CD14-positive monocyte (primary cell): Measurements from ENCODE around the gene P4HB. TPM values are rescaled to one million over a fixed set of nuclear protein-coding genes. Genes with fewer than 3 reads are reported as not detected.

Source experiments
- DNase-seq, 3 donors: peaks; one replicate each; pipeline ENCODE4 v3.0.0-alpha.2; 2011 to 2022
- H2AFZ ChIP-seq: 2 replicates; pipeline ENCODE4 v1.6.0; 2012; ENCODE audit warnings: mild to moderate bottlenecking, low read depth, low read length, inconsistent platforms; ENCODE audit not compliant: insufficient read depth, poor library complexity, severe bottlenecking
- H3K27ac ChIP-seq, 2 donors: 1 replicate in 1 of 2; 2 replicates in 1 of 2; pipeline ENCODE4 v1.5.1; 2012 to 2013; ENCODE audit warnings: low read length in 2 of 2, control low read depth in 1 of 2, inconsistent platforms in 1 of 2, low read depth in 1 of 2, mild to moderate bottlenecking in 1 of 2
- H3K27me3 ChIP-seq, 2 donors: one replicate each; pipeline versions ENCODE4 v1.6.0 to v1.6.1; 2011 to 2013; ENCODE audit warnings: low read length in 2 of 2; ENCODE audit not compliant: control insufficient read depth in 2 of 2, insufficient read depth in 2 of 2
- H3K36me3 ChIP-seq, 2 donors: replicated peaks in 1 of 2; 1 replicate in 1 of 2; 2 replicates in 1 of 2; pipeline versions ENCODE4 v1.5.1 to v1.6.1; 2012 to 2013; ENCODE audit warnings: low read length in 2 of 2, control low read depth in 1 of 2, inconsistent platforms in 1 of 2, mild to moderate bottlenecking in 1 of 2; ENCODE audit not compliant: insufficient read depth in 2 of 2, control insufficient read depth in 1 of 2
- H3K4me1 ChIP-seq, 2 donors: 1 replicate in 1 of 2; 2 replicates in 1 of 2; pipeline versions ENCODE4 v1.5.1 to v1.6.1; 2012 to 2013; ENCODE audit warnings: low read length in 2 of 2, control low read depth in 1 of 2, inconsistent platforms in 1 of 2, mild to moderate bottlenecking in 1 of 2, moderate library complexity in 1 of 2; ENCODE audit not compliant: insufficient read depth in 2 of 2, control insufficient read depth in 1 of 2
- H3K4me2 ChIP-seq: replicated peaks from 2 replicates; pipeline ENCODE3; 2012; ENCODE audit warnings: low read length, moderate library complexity, mild to moderate bottlenecking; ENCODE audit not compliant: poor library complexity, severe bottlenecking; ENCODE audit errors: extremely low read depth
- H3K4me3 ChIP-seq, 3 experiments: fragments of 200-600 bp in 1 of 3; sonication (generic) in 1 of 3; replicated peaks in 1 of 3; 1 replicate in 2 of 3; 2 replicates in 1 of 3; pipeline ENCODE4 v1.5.1; 2011 to 2013; ENCODE audit warnings: low read length in 3 of 3, mild to moderate bottlenecking in 3 of 3, control low read depth in 2 of 3, low read depth in 2 of 3, inconsistent platforms in 1 of 3, moderate library complexity in 1 of 3
- H3K79me2 ChIP-seq: 2 replicates; pipeline ENCODE4 v1.6.0; 2012; ENCODE audit warnings: mild to moderate bottlenecking, control low read depth, inconsistent platforms, low read length, moderate library complexity; ENCODE audit not compliant: insufficient read depth
- H3K9ac ChIP-seq: 2 replicates; pipeline ENCODE4 v1.6.0; 2017; ENCODE audit warnings: low read length, mild to moderate bottlenecking; ENCODE audit not compliant: insufficient read depth, poor library complexity, severe bottlenecking
- H3K9me3 ChIP-seq, 2 donors: replicated peaks in 1 of 2; 1 replicate in 1 of 2; 2 replicates in 1 of 2; pipeline versions ENCODE4 v1.5.1 to v1.6.1; 2012 to 2013; ENCODE audit warnings: low read length in 2 of 2, control low read depth in 1 of 2; ENCODE audit not compliant: control insufficient read depth in 1 of 2, insufficient read depth in 1 of 2
- H4K20me1 ChIP-seq: 2 replicates; pipeline ENCODE4 v1.6.0; 2012; ENCODE audit warnings: mild to moderate bottlenecking, low read length, control low read depth, moderate library complexity; ENCODE audit not compliant: insufficient read depth
- H3K27ac Mint-ChIP-seq, 7 donors: one replicate each; pipeline ENCODE4 v1.8.0; 2020; ENCODE audit warnings: mild to moderate bottlenecking in 7 of 7, mixed read lengths in 7 of 7, moderate library complexity in 6 of 7, inconsistent platforms in 2 of 7
- H3K27me3 Mint-ChIP-seq, 3 donors: one replicate each; pipeline ENCODE4 v1.8.0; 2021 to 2022; ENCODE audit warnings: low read depth in 3 of 3, mild to moderate bottlenecking in 3 of 3, mixed read lengths in 3 of 3, moderate library complexity in 3 of 3, inconsistent platforms in 1 of 3
- H3K36me3 Mint-ChIP-seq, 2 donors: one replicate each; pipeline ENCODE4 v1.8.0; 2020; ENCODE audit warnings: mixed read lengths in 2 of 2, inconsistent platforms in 1 of 2, mild to moderate bottlenecking in 1 of 2
- H3K4me1 Mint-ChIP-seq: one replicate; pipeline ENCODE4 v1.8.0; 2020; ENCODE audit warnings: mild to moderate bottlenecking, mixed read lengths
- H3K4me3 Mint-ChIP-seq, 2 donors: one replicate each; pipeline ENCODE4 v1.8.0; 2020; ENCODE audit warnings: mild to moderate bottlenecking in 2 of 2, mixed read lengths in 2 of 2, moderate library complexity in 1 of 2
- H3K9me3 Mint-ChIP-seq, 7 donors: one replicate each; pipeline ENCODE4 v1.8.0; 2020 to 2022; ENCODE audit warnings: mixed read lengths in 7 of 7, mild to moderate bottlenecking in 6 of 7, moderate library complexity in 6 of 7, inconsistent platforms in 2 of 7
- CTCF ChIP-seq: fragments of 200-600 bp; IDR thresholded peaks from one replicate; pipeline ENCODE4 v1.8.0; 2022; ENCODE audit warnings: antibody characterized with exemption, mild to moderate bottlenecking
- WGBS: methylation state at CpG from one replicate; pipeline ENCODE4 v1.1.5; 2013; ENCODE audit warnings: missing lambda C conversion rate; ENCODE audit not compliant: insufficient coverage; 5-methylcytosine and 5-hydroxymethylcytosine counted together
- intact Hi-C, 2 donors: fragments of 100-400 bp; cut with micrococcal nuclease; formaldehyde crosslinking; loops; one replicate each; pipeline versions ENCODE4 v1.15.0 to v1.15.1; 2023
- polyA plus RNA-seq, 3 donors: library from polyadenylated mRNA; depleted of rRNA in 1 of 3; unstranded in 2 of 3; stranded (reverse) in 1 of 3; fragments of 300-500 nt in 2 of 3; fragments of >200 nt in 1 of 3; fragmentation: Illumina TruSeq in 2 of 3; gene quantifications; 1 replicate in 2 of 3; 2 replicates in 1 of 3; pipeline ENCODE4 v1.2.3, GENCODE V29; 2012 to 2021

P4HB gene
- polyA plus RNA-seq, 3 donors, result 108 to 297 (median 291) TPM

- H3K4me3 Mint-ChIP-seq, result no peak overlapping the region
- peaks cover 11% of the 10 kb centered on the region for H3K79me2 ChIP-seq
- H3K27me3 Mint-ChIP-seq, result peaks cover 15 to 33% (median 21%) of the 10 kb centered on the region in 3 donors
- H3K9me3 ChIP-seq, result no peaks in the 10 kb centered on the region
- no peak overlapping the region for H3K27ac Mint-ChIP-seq
- no peak for TF ChIP-seq CTCF
- DNase-seq, result no peak
- 96% methylated on average over 16 of the region's 16 CpGs for WGBS
- no peak overlapping the region for H3K27ac ChIP-seq
- no peak overlapping the region for H3K4me2 ChIP-seq
- intact Hi-C loops, result no loop called here
- no peak overlapping the region for H3K9ac ChIP-seq
- peaks cover 22 to 34% of the 10 kb centered on the region in 2 donors for H3K36me3 ChIP-seq
- H3K9me3 Mint-ChIP-seq, result peaks cover 0 to 12% (median 0%) of the 10 kb centered on the region in 7 donors
- H3K27me3 ChIP-seq, result peaks cover 3 to 20% of the 10 kb centered on the region in 2 donors
- no peak overlapping the region for H3K4me3 ChIP-seq
- H3K4me1 ChIP-seq, result peaks cover 6 to 17% of the 10 kb centered on the region in 2 donors
- peaks cover 38 to 56% of the 10 kb centered on the region in 2 donors for H3K36me3 Mint-ChIP-seq
- peaks cover 13% of the 10 kb centered on the region for H4K20me1 ChIP-seq
- peaks cover 10% of the 10 kb centered on the region for H3K4me1 Mint-ChIP-seq
- no peak overlapping the region for H2AFZ ChIP-seq
Measured at GRCh38 chr17:81905424-81905875, 45.1 kb upstream of the P4HB start.

- Mint-ChIP-seq H3K4me3 (no peak overlapping the region), H3K4me1 (peaks cover 4% of the 10 kb centered on the region), H3K36me3 (peaks cover 44 to 63% of the 10 kb centered on the region in 2 donors), H3K27me3 (peaks cover 19 to 33% (median 21%) of the 10 kb centered on the region in 3 donors), H3K9me3 (peaks cover 0 to 12% (median 0%) of the 10 kb centered on the region in 7 donors), H3K27ac (no peak overlapping the region)
- no peak overlapping the region for H3K4me3 ChIP-seq
- peaks cover 5% of the 10 kb centered on the region for H3K79me2 ChIP-seq
- H3K27ac ChIP-seq, result no peak overlapping the region
- H3K27me3 ChIP-seq, result peaks cover 3 to 20% of the 10 kb centered on the region in 2 donors
- no peak overlapping the region for H2AFZ ChIP-seq
- no peaks in the 10 kb centered on the region for H3K9me3 ChIP-seq
- H3K4me2 ChIP-seq, result no peak overlapping the region
- H3K4me1 ChIP-seq, result peaks cover 0 to 12% of the 10 kb centered on the region in 2 donors
- no peak for DNase-seq
- no peak overlapping the region for H3K9ac ChIP-seq
- intact Hi-C loops, result no loop called here
- H4K20me1 ChIP-seq, result peaks cover 13% of the 10 kb centered on the region
- no peak for TF ChIP-seq CTCF
- 93% methylated on average over 20 of the region's 28 CpGs for WGBS
- peaks cover 24 to 40% of the 10 kb centered on the region in 2 donors for H3K36me3 ChIP-seq
Measured at GRCh38 chr17:81904600-81905423, 44.5 kb upstream of the P4HB start.
